ENCODE data around the gene HSD11B2. TPM values are rescaled to one million over a fixed set of nuclear protein-coding genes. Genes with fewer than 3 reads are reported as not detected.
A peak's percentile ranks its signal among the peaks of the same experiment; 100 is the strongest.

Gene HSD11B2
- total RNA-seq, 1 donor from 2014 or later: 4.7 TPM

GRCh38 chr16:67471758-67472384 is 41.0 kb downstream of the HSD11B2 start:
- H3K27me3 Mint-ChIP-seq (ENCODE audit: low read depth): no peaks in the 10 kb centered on the region
- no peak for TF ChIP-seq CTCF (conservative IDR thresholded peaks at IDR 0.05)
- no peaks in the 10 kb centered on the region for H3K9me3 Mint-ChIP-seq
- H3K36me3 Mint-ChIP-seq (ENCODE audit: low read depth): no peaks in the 10 kb centered on the region
- peaks cover 6% of the 10 kb centered on the region for H3K4me1 Mint-ChIP-seq
- no peak overlapping the region for H3K4me3 Mint-ChIP-seq
- no peak overlapping the region for H3K27ac Mint-ChIP-seq (ENCODE audit: unreplicated experiment)
- no peak for DNase-seq (ENCODE audit: low read depth, low spot score)

GRCh38 chr16:67474551-67475455 is 43.9 kb downstream of the HSD11B2 start:
- Mint-ChIP-seq H3K4me3 (no peak overlapping the region), H3K27ac (ENCODE audit: unreplicated experiment) (no peak overlapping the region), H3K9me3 (no peaks in the 10 kb centered on the region), H3K27me3 (ENCODE audit: low read depth) (no peaks in the 10 kb centered on the region), H3K4me1 (peaks cover 4% of the 10 kb centered on the region), H3K36me3 (ENCODE audit: low read depth) (no peaks in the 10 kb centered on the region)
- DNase-seq (ENCODE audit: low read depth, low spot score): no peak
- no peak for TF ChIP-seq CTCF (conservative IDR thresholded peaks at IDR 0.05)

GRCh38 chr16:67477960-67478554 is 47.1 kb downstream of the HSD11B2 start:
- Mint-ChIP-seq H3K27me3 (ENCODE audit: low read depth) (no peaks in the 10 kb centered on the region), H3K9me3 (no peaks in the 10 kb centered on the region), H3K36me3 (ENCODE audit: low read depth) (no peaks in the 10 kb centered on the region), H3K4me3 (peak overlapping the region; percentile 75), H3K4me1 (peaks cover 19% of the 10 kb centered on the region), H3K27ac (ENCODE audit: unreplicated experiment) (no peak overlapping the region)
- no peak for DNase-seq (ENCODE audit: low read depth, low spot score)
- TF ChIP-seq CTCF (conservative IDR thresholded peaks at IDR 0.05): no peak

- TF ChIP-seq CTCF (conservative IDR thresholded peaks at IDR 0.05): peak; percentile 88
- no peaks in the 10 kb centered on the region for H3K9me3 Mint-ChIP-seq
- H3K36me3 Mint-ChIP-seq (ENCODE audit: low read depth): no peaks in the 10 kb centered on the region
Observed at GRCh38 chr16:67480833-67481560, 50.1 kb downstream of the HSD11B2 start, which contains the start of gene ATP6V0D1. Gene ATP6V0D1, minus strand, starts transcription at chr16:67481157. Its CDS starts 71 bp downstream, at chr16:67481086.

More at GRCh38 chr16:67480833-67481560, 50.1 kb downstream of the HSD11B2 start, which contains the start of gene ATP6V0D1:
- H3K27me3 Mint-ChIP-seq (ENCODE audit: low read depth): no peaks in the 10 kb centered on the region
- peak within 1 kb of the TSS; percentile 100 for H3K4me3 Mint-ChIP-seq
- H3K4me1 Mint-ChIP-seq: peaks cover 19% of the 10 kb centered on the region
- DNase-seq (ENCODE audit: low read depth, low spot score): peak; percentile 98
- H3K27ac Mint-ChIP-seq (ENCODE audit: unreplicated experiment): peak within 1 kb of the TSS; percentile 100
